A673 (cell line): ENCODE data around the gene EXOC2.

Experiments used
- CTCF ChIP-seq: fragments of 300-800, 200-600 bp; sonication (generic); conservative IDR thresholded peaks from 2 replicates; pipeline ENCODE4 v1.5.1; 2017; ENCODE audit warnings: low read depth, mild to moderate bottlenecking, antibody characterized with exemption, low read length, moderate library complexity, mixed read lengths
- EZH2 ChIP-seq: fragments of 200-600 bp; sonication (generic); IDR thresholded peaks from 2 replicates; pipeline ENCODE4 v1.6.1; 2017; ENCODE audit warnings: borderline replicate concordance, low read depth, mild to moderate bottlenecking, mixed read lengths, antibody characterized with exemption, low read length; ENCODE audit not compliant: poor library complexity, severe bottlenecking

DNA sequence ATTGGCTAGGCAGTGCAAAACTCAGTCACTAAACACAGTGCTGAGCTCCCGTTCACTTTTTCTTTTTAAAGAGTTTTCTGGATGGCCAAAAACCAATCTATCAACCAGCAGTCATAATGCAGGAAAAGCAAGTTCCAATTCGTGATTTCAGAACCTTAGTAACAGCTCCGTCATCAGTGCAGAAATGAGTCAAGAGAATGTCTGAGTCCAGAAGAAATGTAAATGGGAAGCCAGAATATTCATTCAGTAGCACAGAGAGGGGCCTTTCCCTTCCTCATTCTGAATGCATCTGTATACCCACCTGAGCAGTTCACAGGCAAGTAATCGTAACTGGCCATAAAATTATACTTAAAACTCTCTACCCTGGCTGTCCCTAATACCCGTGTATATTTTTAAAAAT is 56.5 kb downstream of the EXOC2 start:
- TF ChIP-seq CTCF: no peak
- TF ChIP-seq EZH2: no peak
